Adrenal gland (tissue), 12 donors: Measurements from ENCODE around the gene BACH2. TPM values are rescaled to one million over a fixed set of nuclear protein-coding genes. Genes with fewer than 3 reads are reported as not detected.

Experiments used
- DNase-seq, 7 donors: peaks; one replicate each; pipeline ENCODE4 v3.0.0-alpha.2; 2019 to 2020
- H3K27ac ChIP-seq, 5 donors: fragments of 200-600 bp; sonication (generic) in 4 of 5; 1 replicate in 3 of 5; 2 replicates in 2 of 5; pipeline versions ENCODE4 v1.5.1 to v1.8.0; 2016 to 2020; ENCODE audit warnings: mild to moderate bottlenecking in 1 of 5
- H3K27me3 ChIP-seq: fragments of 200-600 bp; 2 replicates; pipeline ENCODE4 v1.8.0; 2021
- H3K36me3 ChIP-seq, 2 donors: fragments of 200-600 bp; replicated peaks in 1 of 2; 1 replicate in 1 of 2; 2 replicates in 1 of 2; pipeline versions ENCODE4 v1.5.1 to v1.8.0; 2018 to 2022
- H3K4me1 ChIP-seq, 2 donors: fragments of 200-600 bp; replicated peaks in 1 of 2; 1 replicate in 1 of 2; 2 replicates in 1 of 2; pipeline versions ENCODE4 v1.5.1 to v1.8.0; 2018 to 2021
- H3K4me3 ChIP-seq, 4 donors: fragments of 200-600 bp; sonication (generic) in 3 of 4; one replicate each; pipeline ENCODE4 v1.5.1; 2016 to 2018
- H3K9me3 ChIP-seq, 3 donors: fragments of 200-600 bp; sonication (generic) in 1 of 3; replicated peaks in 1 of 3; 1 replicate in 2 of 3; 2 replicates in 1 of 3; pipeline versions ENCODE4 v1.5.1 to v1.8.0; 2016 to 2021
- POLR2A ChIP-seq, 2 donors: fragments of 450-650 bp; IDR thresholded peaks; one replicate each; pipeline ENCODE4 v1.6.1; 2017; ENCODE audit warnings: antibody characterized with exemption in 2 of 2, mild to moderate bottlenecking in 2 of 2, moderate library complexity in 1 of 2
- WGBS, 4 donors: extraction: QIAGEN DNeasy Blood & Tissue Kit in 2 of 4; methylation state at CpG; one replicate each; pipeline versions ENCODE4 v1.1.5 to v1.1.7; 2013 to 2017; 5-methylcytosine and 5-hydroxymethylcytosine counted together
- intact Hi-C, 2 donors: fragments of 100-400 bp; cut with DNase I; formaldehyde crosslinking; loops; one replicate each; pipeline versions ENCODE4 v1.14.1 to v1.15.0; 2022 to 2023
- polyA plus RNA-seq, 3 donors: library from polyadenylated mRNA; stranded (reverse); fragments of 200-250 nt in 2 of 3; fragments of 350-450 nt in 1 of 3; fragmentation: Illumina TruSeq in 1 of 3; extraction: RNeasy Lipid Tissue Mini Kit (QIAGEN cat#74804) in 1 of 3; gene quantifications; one replicate each; pipeline ENCODE4 v1.2.3, GENCODE V29; 2013 to 2014
- total RNA-seq, 9 donors: library from RNA; depleted of rRNA in 4 of 9; stranded (reverse); fragments of >200 nt in 4 of 9; fragments of 120-200 nt in 1 of 9; fragmentation: NEBNext Ultra II Directional in 1 of 9; extraction: Animal tissue kit (Norgen Biotek cat#: 25700) in 1 of 9; gene quantifications; one replicate each; pipeline versions ENCODE4 v1.1.0 to v1.2.4, GENCODE V29; 2013 to 2023
- TF ChIP-seq, protein P1 (sequence below), 6 experiments: fragments of 450-650 bp in 4 of 6; fragments of 200-600 bp in 2 of 6; sonication (generic) in 1 of 6; IDR thresholded peaks; 1 replicate in 5 of 6; 2 replicates in 1 of 6; pipeline versions ENCODE4 v1.5.1 to v1.8.0; 2016 to 2021; ENCODE audit warnings: antibody characterized with exemption in 6 of 6, mild to moderate bottlenecking in 2 of 6, moderate library complexity in 1 of 6
- donor health status: healthy with polysubstance abuse.
- donor health status: Bipolar disorder and iron deficiency.
- donor health status: DM: yes; HTN: yes; CAD: no.
- donor health status: DM: no; HTN: no; CAD: no.
- donor health status: DM: no; HTN: no; CAD: no.
- donor health status: DM: yes; HTN: yes; CAD: no.

Gene BACH2
- total and polyA plus RNA-seq, 12 donors, result 0.08 to 2.9 (median 0.83) TPM

DNA sequence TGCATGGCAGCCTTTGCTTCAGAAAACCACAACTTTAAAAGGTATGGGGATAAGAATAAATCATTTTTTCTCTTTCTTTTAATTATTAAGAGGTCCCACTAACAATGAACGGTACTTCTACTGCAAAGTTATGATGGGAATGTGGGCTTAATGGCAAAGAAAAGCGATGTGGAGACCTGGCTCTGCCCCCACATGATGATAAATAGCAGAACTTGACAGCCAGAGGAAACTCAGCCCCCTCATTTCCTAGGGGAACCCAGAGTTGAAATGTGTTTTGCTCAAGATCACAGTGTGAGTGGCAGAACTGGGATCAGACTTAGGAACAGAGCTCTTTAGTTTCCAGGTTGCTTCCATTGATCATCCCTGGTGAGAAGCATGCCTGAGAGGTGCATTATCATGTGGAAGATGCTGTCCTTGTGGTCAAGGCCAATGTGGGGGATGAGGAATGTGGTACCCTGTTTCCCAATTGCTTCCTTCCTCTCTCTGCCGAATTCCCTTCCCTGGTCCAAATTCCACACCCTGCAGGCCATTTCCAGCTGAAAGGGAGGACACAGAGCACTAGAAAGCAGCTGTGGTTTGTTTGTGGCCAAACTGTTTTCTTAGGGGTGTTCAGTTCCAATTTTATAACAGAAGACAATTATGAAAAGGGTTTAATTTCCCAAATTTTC, 66.0 kb downstream of the BACH2 start:
- no peaks in the 10 kb centered on the region for H3K27me3 ChIP-seq
- H3K27ac ChIP-seq, result peak overlapping the region in 1 of 5 donors; percentile 3
- no peak for TF ChIP-seq POLR2A (IDR thresholded peaks at IDR 0.05)
- TF ChIP-seq, protein P1, sequence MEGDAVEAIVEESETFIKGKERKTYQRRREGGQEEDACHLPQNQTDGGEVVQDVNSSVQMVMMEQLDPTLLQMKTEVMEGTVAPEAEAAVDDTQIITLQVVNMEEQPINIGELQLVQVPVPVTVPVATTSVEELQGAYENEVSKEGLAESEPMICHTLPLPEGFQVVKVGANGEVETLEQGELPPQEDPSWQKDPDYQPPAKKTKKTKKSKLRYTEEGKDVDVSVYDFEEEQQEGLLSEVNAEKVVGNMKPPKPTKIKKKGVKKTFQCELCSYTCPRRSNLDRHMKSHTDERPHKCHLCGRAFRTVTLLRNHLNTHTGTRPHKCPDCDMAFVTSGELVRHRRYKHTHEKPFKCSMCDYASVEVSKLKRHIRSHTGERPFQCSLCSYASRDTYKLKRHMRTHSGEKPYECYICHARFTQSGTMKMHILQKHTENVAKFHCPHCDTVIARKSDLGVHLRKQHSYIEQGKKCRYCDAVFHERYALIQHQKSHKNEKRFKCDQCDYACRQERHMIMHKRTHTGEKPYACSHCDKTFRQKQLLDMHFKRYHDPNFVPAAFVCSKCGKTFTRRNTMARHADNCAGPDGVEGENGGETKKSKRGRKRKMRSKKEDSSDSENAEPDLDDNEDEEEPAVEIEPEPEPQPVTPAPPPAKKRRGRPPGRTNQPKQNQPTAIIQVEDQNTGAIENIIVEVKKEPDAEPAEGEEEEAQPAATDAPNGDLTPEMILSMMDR (IDR thresholded peaks at IDR 0.05), result no peak
- H3K9me3 ChIP-seq, result no peaks in the 10 kb centered on the region
- H3K36me3 ChIP-seq, result no peaks in the 10 kb centered on the region
- WGBS, 4 donors, result 37 to 50% (median 46%) methylated on average over 3 of the region's 3 CpGs
- no peak overlapping the region for H3K4me3 ChIP-seq
- no peak for DNase-seq
- intact Hi-C loops, result no loop called here
- H3K4me1 ChIP-seq, result peaks cover 0 to 14% of the 10 kb centered on the region in 2 donors

DNA sequence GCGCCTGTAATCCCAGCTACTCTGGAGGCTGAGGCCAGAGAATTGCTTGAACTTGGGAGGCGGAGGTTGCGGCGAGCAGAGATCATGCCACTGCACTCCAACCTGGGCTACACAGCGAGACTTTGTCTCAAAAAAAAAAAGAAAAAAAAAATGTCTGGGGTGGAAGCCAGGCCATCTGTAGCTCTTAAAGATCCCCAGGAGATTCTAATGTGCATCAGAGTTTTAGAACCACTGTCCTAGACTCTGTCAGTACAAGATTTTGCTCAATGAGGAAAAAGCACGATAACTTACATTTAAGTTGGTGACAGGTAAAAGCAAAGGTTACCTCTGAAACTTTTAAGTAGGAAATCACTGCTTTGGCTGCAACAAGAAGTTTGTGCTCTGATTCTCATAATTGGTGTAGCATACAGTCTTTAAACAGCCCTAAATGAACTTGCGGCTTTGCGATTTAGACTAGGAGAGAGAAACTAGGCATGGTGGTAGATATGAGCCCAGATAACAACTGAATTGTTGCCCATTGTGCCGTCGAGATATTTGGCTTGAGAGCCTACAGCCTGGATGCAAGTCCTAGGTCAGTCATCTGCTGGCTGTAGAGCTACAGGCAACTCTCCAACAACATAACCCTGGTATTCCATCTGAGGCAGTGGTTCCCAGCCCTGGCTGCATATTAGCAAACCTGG, 67.2 kb downstream of the BACH2 start:
- DNase-seq, result no peak
- WGBS, 4 donors, result 89 to 94% (median 91%) methylated on average over 9 to 10 of the region's 10 CpGs
- Histone ChIP-seq H3K4me3 (no peak overlapping the region), H3K36me3 (no peaks in the 10 kb centered on the region), H3K27me3 (no peaks in the 10 kb centered on the region), H3K4me1 (peaks cover 0 to 14% of the 10 kb centered on the region in 2 donors), H3K9me3 (no peaks in the 10 kb centered on the region), H3K27ac (no peak overlapping the region)
- intact Hi-C loops, result no loop called here
- no peak for TF ChIP-seq POLR2A (IDR thresholded peaks at IDR 0.05)
- TF ChIP-seq, protein P1 (IDR thresholded peaks at IDR 0.05), result no peak

DNA sequence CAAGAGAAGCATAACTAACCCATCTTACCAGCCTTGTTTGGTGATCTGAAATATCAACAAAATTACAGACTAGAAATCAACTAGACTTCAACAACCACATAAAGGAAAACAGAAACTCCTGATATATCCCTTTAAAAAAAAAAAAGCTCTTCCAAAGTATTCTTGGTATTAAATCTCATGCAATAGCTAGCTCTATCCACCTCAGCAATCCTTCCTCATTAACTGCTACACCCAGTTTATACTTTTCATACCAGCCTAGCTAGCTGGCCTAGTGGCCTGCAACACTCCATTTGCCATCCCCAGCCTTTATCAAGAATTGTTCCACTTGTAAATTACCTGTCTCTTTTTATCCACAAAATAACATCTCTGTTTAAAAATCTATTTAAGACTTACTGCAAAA, 69.0 kb downstream of the BACH2 start:
- intact Hi-C loops, result no loop called here
- Histone ChIP-seq H3K27me3 (no peaks in the 10 kb centered on the region), H3K27ac (no peak overlapping the region), H3K4me3 (no peak overlapping the region), H3K4me1 (peaks cover 0 to 14% of the 10 kb centered on the region in 2 donors), H3K9me3 (no peaks in the 10 kb centered on the region), H3K36me3 (no peaks in the 10 kb centered on the region)
- DNase-seq, result no peak
- TF ChIP-seq POLR2A (IDR thresholded peaks at IDR 0.05), result no peak
- TF ChIP-seq, protein P1 (IDR thresholded peaks at IDR 0.05), result no peak

DNA sequence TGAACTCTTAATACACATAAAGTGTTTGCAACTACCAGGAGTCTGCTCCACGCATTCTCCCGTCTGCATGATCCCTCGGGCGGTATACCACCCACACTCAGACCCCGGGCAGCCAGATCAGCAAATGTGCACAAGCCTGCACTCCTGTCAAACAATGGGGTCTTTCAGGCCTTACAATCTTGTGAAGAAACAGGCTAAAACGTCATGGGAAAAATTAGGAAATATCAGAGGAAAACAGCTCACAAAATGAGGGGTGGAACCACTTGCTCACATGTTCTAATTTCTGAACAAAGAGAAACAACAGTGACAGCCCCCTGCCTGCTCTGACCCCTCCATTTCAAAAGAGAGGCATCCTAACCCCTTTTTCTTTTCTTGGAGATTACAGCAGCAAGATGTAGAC, 69.4 kb downstream of the BACH2 start:
- Histone ChIP-seq H3K9me3 (no peaks in the 10 kb centered on the region), H3K4me3 (no peak overlapping the region), H3K4me1 (peaks cover 0 to 14% of the 10 kb centered on the region in 2 donors), H3K27me3 (no peaks in the 10 kb centered on the region), H3K36me3 (no peaks in the 10 kb centered on the region), H3K27ac (no peak overlapping the region)
- intact Hi-C loops, result no loop called here
- DNase-seq, result no peak
- TF ChIP-seq POLR2A (IDR thresholded peaks at IDR 0.05), result no peak
- TF ChIP-seq, protein P1 (IDR thresholded peaks at IDR 0.05), result no peak
- 86 to 89% (median 87%) methylated on average over 6 of the region's 6 CpGs for WGBS, 4 donors
